ENCODE measurements around the gene OTC.

- TF ChIP-seq CTCF (IDR thresholded peaks at IDR 0.05) = no peak
- TF ChIP-seq EZH2 (IDR thresholded peaks at IDR 0.05) = no peak
These were observed at the start of gene OTC for GRCh38 chrX:38352362-38352761.
